HG03354 (cell line): ENCODE results near the gene CRYGN.

Experiments
- ATAC-seq: cut with Tn5 transposase; IDR thresholded peaks from one replicate; pipeline ENCODE4 v1.9.1; 2021; ENCODE audit warnings: mild to moderate bottlenecking; ENCODE audit not compliant: unreplicated experiment, poor library complexity, severe bottlenecking

Gene CRYGN

GRCh38 chr7:151439855-151440798, at the start of gene CRYGN:
CRYGN (minus strand) TSS chr7:151440141; CDS start chr7:151439917, 224 bp downstream.
- ATAC-seq = no peak

DNA sequence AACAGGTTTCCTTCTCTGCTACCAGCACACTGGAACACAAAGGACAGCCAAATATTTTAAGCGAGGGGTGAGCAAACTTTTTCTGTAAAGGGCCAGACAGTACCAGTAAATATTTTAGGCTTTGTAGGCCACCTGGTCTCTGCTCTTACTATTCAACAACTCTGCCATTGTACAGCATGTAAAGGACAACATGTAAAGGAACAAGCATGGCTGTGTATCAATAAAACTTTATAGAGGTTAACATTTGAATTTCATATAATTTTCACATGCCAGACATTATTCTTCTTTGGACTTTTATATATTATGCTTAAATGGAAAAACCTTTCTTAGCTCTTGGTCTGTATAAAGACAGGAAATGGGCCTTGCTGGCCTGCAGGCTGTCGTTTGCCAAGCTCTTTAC, 49.6 kb upstream of the CRYGN start:
- ATAC-seq = no peak

- no peak for ATAC-seq
Observed at GRCh38 chr7:151488096-151488495, 48.2 kb upstream of the CRYGN start.

DNA sequence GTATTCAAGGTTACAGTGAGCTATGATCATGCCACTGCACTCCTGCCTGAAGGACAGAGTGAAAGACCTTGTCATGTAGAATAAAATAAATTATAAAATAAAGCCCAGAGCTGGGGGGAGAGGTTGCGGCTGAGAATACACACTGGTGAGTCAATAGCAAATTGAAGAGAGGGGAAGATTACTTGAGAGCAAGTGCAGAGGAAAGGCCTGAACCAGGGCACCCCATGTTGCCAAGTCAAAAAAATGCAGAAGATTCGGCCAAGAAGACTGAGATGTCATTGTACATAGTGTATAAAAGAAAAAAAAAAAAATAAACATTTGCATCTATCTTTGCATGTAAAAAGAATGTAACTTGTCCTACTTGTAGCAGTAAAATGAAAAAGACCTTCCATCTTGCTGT, 47.3 kb upstream of the CRYGN start:
- no peak for ATAC-seq

- no peak for ATAC-seq
Observed at GRCh38 chr7:151486074-151486473, 46.1 kb upstream of the CRYGN start.

GRCh38 chr7:151484971-151485707, 45.2 kb upstream of the CRYGN start:
- ATAC-seq = peak; percentile 52

- no peak for ATAC-seq
Observed at GRCh38 chr7:151483711-151483983, 43.7 kb upstream of the CRYGN start.

DNA sequence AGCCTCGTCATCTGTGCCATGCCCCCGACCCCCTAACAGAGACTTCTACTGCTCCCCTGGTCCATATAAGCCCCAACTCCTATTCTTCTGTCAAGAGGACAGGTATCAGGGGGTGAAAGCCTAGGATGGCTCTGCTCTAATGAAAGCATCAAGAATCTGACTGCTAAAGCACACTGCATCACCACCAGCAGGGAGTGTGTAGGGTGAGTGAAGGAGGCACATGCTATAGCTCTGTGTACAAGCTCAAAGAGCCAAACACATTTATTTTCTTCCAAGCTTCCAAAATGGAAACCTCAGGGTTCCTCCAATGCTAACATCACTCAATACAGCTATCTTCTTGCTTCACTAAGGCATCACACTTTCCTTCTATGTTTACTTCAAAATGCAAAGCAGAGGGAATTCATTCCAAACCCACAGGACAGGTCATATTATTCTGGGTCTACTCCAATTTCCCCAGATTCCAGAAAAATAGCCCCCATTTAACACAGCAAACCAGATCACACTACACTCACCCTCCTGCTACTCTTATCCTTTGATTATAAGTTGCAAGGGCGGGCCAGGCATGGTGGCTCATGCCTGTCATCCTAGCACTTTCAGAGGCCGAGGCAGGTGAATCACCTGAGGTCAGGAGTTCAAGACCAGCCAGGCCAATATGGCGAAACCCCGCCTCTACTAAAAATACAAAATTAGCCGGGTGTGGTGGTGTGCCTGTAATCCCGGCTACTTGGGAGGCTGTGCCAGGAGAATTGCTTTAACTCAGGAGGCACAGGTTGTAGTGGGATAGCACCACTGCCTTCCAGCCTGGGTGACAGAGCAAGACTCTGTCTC, 43.2 kb upstream of the CRYGN start:
- no peak for ATAC-seq

DNA sequence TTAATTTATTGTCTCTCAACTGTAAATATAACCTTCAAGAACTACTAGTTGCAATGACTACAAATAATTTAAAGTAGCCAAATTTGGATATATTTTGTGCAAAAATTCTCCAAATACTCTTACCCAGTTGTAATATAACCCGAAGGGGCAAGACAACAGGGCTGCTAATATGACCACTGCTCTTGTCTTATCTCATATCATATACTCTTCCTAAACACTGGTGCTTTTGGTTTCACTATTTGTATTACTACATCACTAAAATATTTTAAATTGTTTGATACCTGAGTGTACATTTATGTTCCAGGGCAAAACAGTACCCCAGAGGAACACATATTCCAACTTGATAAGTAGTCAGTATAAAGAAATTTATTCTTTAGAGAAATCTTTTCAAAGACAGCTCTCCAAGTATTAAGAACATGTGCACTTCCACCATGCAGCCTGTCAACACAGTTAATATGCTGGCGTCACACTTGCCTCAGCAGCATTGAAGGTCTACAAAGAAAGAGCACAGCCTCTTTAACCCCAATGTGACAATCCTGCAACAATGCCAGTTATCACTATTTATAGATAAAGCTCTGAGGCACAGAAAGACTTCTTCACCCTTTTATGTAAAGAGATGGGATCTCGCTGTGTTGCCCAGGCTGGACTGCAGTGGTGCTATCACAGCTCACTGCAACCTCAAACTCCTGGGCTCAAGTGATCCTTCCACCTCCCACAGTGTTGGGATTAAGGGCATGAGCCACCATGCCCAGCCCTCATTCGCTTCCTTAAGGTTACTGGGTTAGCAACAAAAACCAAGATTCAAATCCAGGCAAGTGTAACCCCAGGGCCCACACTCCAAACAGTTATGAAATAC, 41.9 kb upstream of the CRYGN start:
- ATAC-seq = no peak

GRCh38 chr7:151477867-151478266, 37.9 kb upstream of the CRYGN start:
- no peak for ATAC-seq

DNA sequence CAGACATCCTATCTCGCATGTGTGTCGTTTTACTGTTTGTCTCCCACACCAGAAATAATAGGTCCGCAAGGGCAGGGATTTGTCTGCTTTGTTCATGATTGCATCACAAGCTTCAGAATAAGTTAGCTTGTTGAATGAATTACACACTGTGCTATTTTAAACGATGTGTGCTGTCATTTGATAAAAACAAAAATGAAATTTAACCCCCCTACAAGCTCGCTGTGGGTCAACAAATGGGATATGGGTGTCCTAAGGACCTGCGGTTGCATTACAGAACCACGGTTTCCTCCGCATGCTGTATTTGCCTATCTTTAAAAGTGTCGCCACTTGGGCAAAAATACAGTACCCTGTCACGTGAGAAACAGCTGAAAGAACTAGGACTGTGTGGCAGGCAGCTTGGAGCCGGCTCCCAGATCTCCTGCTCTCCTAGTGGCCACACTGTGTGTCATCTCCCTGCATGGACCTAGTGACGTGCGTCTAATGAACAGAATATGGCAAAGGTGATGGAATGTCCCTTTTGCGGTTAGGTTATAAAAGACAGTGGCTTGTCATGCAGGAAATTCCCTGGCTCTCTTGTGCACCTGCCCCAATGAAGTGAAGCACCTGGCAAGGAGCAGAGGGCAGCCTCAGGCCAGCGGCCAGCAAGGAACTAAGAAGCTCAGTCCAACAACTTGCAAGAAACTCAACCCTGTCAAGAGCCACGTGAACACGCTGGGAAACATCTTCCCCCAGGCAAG, 32.9 kb upstream of the CRYGN start:
- peak; percentile 43 for ATAC-seq

GRCh38 chr7:151470711-151471110, 30.8 kb upstream of the CRYGN start:
- no peak for ATAC-seq

DNA sequence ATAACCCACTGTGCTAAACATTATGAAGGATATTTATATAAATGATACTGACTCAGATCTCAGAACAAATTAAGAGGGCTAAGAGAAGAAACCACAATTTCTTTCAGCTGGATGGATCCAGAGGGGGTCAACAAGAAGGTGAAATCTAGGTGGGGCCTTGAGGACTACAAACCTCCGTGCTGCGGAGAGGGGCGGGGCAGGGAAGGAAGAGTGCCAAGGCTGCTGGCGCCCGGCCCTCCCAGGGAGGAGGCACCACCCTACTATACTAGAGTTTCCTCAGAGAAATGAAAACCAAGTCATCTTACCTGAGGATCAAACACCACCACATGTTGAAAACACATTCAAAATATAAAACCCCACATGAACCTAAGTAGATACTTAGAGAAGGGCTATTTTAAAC, 29.3 kb upstream of the CRYGN start:
- ATAC-seq = no peak

- no peak for ATAC-seq
Observed at GRCh38 chr7:151468217-151469018, 28.5 kb upstream of the CRYGN start.

DNA sequence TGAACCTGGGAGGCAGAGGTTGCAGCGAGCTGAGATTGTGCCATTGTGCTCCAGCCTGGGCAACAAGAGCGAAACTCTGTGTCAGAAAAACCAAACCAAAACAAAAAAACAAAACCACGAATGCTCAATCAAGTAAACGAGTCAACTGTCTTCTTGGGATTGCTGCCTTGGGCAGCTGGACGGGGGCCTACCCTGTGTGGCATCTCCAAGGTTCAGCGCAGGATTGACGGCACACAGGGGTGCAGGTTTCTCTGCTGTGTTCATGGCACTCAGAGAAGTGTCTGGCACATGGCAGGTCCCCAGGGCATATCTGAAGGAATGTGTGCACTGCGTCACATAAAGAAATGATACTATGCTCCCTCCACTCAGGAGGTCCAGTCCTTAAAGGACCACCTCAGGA, 25.2 kb upstream of the CRYGN start:
- no peak for ATAC-seq

DNA sequence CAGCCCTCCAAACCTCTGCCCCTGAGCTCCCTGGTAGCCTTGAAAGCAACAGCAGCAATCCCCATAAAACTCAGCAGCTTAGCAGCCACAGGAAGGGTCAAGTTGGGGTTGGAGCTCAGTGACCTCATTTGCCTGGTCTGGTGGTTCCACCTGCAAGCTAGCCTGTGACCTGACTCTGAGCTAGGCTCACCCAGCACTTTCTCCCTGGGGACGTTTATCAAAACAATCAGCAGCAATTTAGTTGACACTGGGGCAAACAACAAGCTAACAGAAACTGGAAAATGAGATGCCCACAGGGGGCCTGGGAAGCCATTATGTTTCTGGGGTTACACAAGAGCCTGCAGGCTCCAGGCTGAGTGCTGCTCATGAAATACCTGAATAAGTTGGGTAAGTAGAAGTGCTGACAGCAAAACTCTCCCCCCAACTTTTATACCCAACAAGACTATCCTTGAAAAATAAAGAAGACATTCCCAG, 22.4 kb upstream of the CRYGN start:
- ATAC-seq = no peak

GRCh38 chr7:151461942-151462230, 21.9 kb upstream of the CRYGN start:
- no peak for ATAC-seq
